SK-MEL-5 (cell line): ENCODE data around the gene GLIS1. TPM values are rescaled to one million over a fixed set of nuclear protein-coding genes. Genes with fewer than 3 reads are reported as not detected.

Experiments used
- DNase-seq: peaks from one replicate; pipeline ENCODE4 v3.0.0-alpha.2; 2016; ENCODE audit warnings: low read depth, low spot score
- in situ Hi-C: cut with HindIII; loops from 2 replicates; pipeline ENCODE4 v1.10.0; 2016; ENCODE audit warnings: low sequenced_read_pairs, high pct_unique_total_duplicates, low pct_unique_long_range_greater_than_20kb
- total RNA-seq: library from RNA; depleted of rRNA; stranded (reverse); fragments of >200 nt; shearing (Covaris generic); gene quantifications from 2 replicates; pipeline ENCODE4 v1.2.3, GENCODE V29; 2014

Gene GLIS1
- total RNA-seq, 1 experiment from 2014 or later, result 0.16 TPM

DNA sequence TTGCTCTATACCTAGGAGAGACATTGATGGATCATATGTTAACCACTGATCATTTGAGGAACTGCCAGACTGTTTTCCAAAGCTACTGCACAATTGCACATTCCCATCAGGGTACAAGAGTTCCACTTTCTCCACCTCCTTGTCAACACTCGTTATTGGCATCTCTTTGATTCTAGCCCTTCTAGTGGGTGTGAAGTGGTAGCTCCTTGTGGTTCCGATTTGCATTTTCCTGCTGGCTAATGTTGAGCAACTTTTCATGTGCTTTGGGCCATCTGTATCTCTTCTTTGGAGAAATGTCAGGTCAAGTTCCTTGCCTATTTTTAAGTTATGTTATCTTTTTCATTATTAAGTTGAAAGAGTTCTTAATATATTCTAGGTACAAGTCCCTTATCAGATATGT, 189.7 kb downstream of the GLIS1 start:
- DNase-seq, result no peak
- in situ Hi-C loops, result no loop called here

DNA sequence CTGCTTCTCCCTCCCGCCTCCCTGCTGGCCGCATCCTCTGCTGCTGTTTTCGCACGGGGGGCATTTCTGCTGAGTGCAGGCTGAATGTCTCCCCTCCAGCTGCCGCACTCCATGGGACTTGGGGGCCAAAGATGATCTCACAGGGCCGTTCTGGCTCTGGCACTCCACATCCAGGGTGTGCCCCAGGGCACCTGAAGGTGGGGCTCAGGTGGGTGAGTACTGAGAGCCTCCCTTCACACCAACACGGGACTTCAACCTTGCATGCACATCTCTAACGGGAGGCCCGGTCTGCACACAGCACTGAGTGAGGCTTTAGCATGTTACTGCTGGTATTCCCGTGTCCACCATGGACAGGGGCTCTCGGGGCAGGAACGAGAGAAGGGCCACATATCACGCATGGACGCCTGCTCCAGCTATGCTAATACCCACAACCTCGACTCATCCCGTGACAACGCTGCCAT, 190.9 kb downstream of the GLIS1 start:
- DNase-seq, result no peak
- in situ Hi-C loops, result no loop called here

DNA sequence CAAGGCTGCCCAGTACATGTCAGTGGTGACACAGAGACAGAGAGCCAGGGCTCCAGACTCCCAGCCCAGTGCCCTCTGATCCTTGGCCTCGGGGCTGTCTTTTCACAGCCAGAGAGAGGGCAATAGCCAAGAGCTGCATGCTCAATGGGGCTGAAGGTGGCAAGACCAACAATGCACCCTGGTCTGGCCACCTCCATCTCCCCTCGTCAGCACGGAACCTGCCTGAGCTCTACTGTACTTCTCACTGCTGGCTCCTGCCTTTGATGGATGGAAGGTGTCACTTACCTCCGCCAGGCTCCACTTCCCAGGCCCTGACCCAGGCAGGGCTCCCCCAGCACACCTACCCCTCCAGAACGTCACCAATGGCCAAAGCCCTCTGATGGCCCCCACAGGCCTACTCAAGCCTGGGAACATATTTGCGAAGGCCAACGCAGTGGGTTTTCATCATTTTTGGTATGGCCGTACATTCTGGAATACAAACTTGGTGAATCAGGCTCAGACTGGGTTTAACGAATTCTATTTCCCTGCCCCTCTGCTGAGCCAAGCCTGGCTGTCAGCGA, 191.7 kb downstream of the GLIS1 start:
- DNase-seq, result no peak
- in situ Hi-C loops, result no loop called here

DNA sequence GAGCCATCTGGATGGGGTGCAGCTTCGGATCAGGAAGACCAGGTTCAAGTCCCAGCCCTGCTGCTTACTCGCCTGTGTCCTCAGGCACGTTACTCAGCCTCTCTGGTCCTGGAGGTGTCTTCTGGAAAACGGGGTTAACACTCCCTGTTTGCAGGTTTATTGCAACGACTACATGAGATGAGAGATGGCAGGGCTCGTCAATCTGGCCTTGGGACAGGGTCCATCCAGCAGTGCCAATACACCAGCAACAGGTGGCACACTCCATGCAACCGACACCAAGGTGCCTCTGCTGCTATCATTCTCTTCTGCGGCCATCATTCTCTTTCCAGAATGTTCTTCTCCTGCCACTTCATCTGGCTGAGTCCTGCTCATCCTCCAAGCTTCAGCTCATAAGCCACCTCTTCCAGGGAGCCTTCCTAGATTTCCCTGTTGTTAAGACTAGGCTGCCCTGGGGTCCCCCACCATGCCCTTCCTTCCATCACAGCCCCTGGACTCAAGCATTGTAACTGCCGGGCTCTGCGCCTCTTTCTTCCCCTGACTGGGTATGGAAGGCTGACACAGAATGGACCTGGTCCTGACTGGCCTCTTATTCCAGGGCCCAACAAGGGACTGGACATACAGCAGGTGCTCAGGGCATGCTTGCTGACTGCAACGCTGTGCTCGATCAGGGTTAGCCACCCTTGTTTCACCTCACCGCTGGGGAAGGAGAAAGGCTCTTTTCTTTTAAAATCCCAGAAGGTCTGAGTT, 192.4 kb downstream of the GLIS1 start:
- in situ Hi-C loops, result no loop called here
- DNase-seq, result no peak

DNA sequence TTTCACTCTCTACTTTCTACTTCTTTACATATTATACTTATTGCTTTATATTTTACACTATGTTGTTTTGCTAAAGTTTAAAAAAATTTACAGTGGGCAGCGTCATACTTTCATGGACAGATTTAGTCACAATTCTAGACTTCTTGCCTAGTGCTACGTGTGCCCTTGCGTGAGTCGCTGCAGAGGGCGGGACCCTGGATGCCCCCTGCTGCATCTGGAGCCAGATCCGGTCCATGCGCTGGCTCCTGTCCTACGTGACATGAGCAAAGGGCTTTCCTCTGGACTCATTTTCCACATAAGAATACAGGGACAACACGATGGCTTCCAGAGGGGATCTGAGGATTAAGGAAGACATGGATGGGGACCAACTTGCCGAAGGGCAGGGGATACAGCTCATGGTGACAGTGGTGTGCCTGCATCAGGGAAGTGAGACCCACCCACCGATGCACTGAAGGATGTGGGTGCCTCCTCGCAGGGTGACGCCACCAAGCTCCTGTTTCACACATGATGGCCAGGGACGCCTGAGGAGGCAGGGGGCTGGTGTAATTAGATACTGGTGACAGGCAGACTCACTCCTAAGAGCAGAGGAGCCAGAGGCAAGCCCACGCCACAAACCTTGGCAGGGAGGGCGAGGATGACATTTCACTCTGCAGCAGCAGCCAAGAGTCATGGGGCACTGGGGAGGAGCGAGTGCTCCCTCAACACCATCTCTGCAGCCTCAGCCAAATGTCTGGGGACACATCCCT, 193.1 kb downstream of the GLIS1 start:
- DNase-seq, result no peak
- in situ Hi-C loops, result no loop called here

DNA sequence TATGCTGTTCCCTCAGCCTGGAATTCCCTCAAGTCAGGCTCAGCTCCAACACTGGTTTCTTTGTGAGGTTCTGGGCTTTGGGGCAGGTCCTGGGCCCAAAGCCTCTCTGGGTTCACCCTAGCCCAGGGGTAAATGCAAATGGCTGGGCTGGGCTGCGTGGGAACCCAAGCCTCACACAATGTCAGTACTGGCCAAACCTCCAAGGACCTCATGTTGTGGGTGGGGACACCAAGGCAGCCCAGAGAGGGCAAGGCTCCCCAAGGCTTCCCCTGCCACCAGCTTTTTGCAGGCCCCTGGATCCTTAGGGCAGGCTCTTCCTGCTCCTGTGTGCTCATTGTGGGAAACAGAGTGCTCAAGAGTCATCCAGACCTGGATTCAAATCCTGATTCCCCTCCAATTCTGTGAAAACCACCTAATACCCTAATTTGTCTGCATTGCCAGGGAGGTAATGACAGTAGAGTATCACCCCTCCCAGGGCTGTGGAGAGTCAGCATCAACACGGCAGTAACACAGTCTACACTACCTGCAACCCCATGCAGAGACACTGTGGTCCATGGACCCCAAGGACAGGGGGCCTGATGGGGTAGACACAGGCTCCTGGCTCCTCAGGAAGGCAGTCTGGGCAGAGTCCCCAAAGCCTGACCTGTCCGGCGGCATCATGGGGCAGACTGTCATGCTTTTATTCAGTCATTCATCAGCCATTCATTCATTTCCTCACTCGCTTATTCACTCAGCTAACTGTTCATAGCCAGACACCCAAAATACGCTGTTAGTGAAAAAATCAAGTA, 194.0 kb downstream of the GLIS1 start:
- in situ Hi-C loops, result no loop called here
- no peak for DNase-seq

DNA sequence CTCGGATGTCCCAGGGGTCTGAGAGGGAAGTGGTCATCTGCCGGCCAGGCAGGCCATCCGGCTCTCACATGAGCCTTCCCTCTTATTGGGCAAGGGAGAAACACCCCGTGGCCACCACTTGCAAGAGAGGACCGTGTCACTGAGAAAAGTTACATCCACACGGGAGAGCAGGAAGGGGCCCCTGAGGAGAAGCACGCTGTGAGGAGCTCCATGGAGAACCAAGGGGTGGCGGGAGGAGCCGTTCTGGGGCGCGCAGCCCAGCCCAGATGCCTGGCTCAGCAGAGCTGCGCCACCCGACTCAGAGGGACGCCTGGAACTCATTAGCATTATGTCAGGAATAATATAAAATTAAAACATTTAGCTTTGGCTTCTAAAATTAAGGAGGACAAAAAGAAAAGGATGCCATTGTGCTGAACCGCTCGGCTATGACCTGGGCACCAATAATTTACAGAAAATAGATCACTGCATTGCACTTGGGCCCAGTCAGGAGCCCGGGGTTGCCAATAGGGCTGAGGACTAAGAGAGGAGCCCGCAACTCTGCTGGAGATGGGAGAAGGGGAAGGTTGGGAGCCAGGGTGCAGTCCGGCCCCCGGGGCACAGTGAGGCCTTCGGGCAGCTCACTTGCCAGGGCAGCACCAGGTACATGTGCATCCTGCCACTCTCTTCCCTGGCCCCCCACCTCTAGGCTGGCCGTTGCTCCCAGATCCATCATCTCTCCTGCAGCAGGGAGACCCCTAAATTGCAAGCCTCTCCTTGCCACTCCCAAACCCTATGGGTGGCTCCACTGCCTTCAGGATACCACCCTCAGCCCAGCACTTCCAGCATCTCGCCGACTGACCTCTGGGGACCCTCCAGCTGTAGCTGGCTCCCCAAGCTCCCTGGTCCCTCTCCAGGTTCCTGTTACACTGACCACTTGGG, 194.9 kb downstream of the GLIS1 start:
- in situ Hi-C loops, result no loop called here
- no peak for DNase-seq

DNA sequence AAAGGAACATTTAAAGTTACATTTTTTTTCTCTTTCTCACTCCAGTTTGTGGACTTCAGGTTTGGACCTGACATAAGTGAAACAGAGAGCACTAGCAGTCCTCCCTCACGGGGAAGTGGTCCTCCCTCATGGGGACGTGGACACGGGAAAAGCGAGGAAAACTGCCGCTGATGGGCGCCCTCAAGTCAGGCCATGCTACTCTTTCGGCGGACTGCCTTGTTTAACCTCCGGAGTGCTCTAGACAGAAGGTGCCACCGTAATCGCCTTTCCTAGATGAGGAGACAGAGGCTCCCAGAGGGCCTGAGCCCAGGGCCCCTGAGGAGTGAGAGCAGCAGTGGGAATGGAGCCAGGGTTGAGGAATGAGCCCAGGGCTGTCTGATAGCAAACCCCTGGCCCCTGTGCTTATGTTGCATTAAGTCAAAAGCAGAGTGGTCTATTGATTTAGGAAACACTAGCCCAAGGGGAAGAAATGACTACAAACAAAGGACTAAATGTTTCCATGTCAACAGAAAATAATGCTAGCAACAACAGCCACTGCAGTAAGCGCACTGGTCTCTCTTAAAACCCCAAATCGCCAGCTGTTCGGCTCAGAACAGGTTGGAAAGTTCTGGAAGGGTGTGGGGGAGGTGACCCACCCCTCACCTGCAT, 195.7 kb downstream of the GLIS1 start:
- DNase-seq, result no peak
- in situ Hi-C loops, result no loop called here

DNA sequence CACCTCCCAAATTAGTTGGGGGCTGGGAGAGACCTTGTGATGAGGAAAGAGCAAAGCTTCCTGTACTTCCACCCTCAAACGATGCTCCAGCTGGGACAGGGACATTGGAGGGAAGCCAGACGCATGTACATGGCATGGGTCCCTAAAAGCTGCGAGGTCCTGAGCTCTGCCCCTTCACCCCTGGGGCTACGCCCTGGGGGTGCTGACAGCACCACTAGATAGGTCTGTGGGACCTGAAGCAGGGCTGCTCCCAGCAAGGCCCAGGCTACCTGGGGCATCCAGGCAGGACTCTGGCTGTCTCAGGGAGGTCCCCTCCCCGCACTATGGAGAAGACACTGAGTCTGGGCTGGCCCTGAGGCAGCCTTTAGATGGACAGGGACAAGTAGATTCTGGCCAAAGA, 196.4 kb downstream of the GLIS1 start:
- in situ Hi-C loops, result no loop called here
- no peak for DNase-seq

DNA sequence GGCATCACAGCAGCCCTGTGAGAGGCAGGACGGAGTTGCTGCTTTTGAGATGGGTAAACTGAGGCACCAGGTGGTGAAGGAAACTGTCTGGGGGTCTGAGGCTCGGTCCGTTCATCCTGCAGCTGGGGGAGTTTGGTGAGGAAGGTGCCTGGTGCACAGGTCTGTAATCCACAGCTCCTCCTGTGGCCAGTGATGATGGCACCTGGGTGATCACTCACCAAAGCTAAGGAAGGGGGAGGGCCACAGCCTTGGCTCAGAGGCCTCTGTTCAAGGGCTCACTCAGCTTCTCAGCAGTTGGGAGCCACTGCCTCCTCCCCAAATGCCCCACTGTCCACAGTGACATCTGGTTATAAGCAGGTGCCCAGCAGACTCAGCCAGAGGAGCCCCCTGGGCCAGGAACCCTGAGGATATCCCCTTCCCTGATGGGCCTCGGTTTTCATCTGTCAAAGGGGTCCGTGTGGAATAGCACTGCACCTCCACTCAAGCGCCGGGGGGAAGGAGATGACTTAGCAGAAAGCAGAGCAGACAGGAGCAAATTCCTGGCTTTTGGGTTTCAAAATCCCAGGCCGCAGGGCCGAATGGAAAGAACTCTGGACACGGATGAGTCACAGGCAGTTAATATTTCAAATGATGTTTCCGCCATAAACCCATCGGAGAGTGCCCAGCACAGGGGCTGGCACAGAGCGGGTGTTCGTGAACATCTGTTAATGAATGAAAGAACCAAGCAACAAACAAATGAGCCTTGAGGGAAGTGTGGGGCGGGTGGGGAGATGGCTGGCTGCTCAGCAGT, 197.0 kb downstream of the GLIS1 start:
- DNase-seq, result peak; percentile 37
- in situ Hi-C loops, result no loop called here

DNA sequence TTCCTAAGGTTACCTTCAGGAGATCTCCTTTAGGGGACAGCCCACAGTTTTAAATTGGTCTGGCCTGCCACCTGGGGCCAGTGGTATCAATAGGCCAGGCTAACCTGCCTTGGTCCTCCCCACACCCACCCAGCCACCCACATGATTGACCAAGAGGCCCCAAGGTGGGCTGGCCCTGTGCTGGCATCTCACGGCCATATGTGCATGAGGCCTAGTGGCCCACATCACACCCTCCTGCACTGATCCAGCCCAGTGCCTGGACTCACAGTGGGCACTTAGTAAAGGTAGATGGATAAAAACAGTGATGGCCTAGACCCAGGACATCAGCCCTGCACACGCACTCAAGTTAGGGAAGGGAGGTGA, 197.7 kb downstream of the GLIS1 start:
- in situ Hi-C loops, result no loop called here
- DNase-seq, result no peak

DNA sequence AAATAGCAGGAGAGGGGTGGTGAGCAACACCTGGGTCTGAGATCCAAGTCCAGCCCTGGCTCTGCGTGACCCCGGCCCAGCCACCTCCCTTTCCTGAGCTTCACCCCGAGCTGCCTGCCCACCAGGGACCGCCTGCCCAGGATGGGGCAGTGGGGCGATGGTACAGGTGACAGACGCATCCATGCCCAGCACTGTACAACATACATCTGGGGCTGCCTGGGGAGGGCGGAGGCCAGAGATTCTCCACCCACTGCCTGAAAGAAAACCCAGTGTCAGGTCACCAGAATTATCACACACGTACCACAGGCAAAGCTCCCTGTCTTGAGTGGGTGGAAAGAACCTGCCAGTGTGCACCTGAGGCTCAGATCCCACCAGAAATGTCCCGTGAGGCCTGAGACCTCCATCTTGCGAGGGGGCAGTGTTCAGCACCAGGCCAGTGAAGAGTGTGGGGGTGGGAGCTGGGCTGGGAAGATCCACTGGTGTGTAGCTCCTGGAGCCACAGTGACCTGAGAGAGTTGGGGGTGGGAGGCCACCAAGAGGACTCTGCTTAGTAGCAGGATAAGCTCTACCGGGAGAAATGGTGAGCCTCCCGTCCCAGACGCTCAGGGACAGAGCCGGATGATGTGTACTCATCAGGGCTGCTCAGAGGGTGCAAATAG, 198.2 kb downstream of the GLIS1 start:
- in situ Hi-C loops, result no loop called here
- no peak for DNase-seq

DNA sequence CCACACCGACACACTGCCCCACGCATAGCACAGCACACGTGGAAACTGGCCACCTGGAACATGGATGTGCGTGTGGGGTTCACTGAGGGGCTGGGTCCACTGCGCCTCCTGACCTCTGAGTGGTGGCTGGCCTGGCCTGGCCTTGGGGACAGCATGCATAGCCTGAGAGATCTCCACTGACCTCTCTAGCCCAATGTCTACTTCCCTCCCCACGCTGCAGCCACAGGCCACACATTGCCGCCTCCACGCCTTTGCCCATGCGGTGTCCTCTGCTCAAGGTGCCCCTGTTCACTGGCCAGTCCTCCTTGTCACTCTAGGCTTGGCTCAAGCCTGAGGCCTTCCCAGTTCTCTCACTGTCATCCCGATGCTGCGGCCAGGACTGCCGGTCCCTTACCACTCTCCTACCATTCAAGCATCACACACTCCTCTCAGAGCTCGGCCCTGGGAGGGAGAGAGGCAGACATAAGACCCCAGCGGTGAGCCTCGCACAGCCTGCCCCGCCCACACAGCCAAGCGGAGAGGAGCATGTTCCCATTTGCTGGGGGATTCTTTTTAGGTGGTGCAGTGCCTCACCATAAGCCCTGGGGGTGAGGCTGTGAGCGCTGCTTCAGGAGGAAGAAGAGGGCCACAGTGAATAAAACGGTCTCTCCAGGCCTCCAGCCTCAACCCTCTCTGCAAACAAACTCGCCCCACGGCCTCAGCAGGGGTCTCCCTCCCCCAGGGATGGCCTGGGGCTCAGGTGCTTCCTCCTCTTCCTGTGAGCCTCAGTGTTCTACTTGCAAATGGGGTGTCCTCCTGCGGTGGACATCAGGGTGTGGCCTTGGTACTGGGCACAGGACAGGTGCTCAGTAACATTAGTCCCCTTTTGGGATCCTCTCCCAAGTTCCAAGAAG, 199.0 kb downstream of the GLIS1 start:
- in situ Hi-C loops, result no loop called here

DNA sequence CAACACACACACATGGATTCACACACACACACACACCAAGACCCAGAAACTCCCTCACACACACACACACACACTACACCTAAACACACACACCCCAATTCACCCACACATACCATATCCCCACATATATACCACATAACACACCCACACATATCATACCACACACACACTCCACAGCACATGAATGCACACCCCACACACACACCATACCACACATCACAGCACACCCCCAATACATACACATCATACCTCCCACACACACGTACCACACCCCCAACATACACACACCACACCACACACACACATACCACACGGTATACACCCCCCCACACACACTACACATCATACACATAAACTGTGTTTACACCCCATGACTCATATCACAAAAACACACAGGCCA, 199.7 kb downstream of the GLIS1 start:
- in situ Hi-C loops, result no loop called here
- DNase-seq, result no peak

More for the DNA sequence above, 199.0 kb downstream of the GLIS1 start:
- no peak for DNase-seq

DNA sequence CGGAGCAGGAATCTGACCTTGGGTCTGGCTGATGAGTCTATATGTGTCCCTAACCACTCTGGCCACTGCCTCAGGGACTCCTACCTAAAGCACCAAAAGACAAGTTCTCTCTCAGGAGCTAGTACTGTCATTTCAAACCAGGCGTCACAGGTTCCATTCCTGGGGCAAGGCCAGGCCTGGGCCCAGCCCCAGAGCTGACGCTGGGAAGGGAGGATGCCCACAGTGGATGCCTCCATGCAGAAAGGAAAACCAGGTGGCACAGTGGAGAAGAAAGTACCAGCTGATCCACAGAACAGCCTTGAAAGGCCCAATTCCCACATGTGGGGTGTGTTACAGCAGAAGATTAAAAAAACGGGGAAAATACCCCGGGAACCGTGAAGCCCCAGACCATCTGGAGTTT, 202.4 kb downstream of the GLIS1 start:
- in situ Hi-C loops, result no loop called here
- no peak for DNase-seq
